ENCODE data around the gene NHERF1.

DNA sequence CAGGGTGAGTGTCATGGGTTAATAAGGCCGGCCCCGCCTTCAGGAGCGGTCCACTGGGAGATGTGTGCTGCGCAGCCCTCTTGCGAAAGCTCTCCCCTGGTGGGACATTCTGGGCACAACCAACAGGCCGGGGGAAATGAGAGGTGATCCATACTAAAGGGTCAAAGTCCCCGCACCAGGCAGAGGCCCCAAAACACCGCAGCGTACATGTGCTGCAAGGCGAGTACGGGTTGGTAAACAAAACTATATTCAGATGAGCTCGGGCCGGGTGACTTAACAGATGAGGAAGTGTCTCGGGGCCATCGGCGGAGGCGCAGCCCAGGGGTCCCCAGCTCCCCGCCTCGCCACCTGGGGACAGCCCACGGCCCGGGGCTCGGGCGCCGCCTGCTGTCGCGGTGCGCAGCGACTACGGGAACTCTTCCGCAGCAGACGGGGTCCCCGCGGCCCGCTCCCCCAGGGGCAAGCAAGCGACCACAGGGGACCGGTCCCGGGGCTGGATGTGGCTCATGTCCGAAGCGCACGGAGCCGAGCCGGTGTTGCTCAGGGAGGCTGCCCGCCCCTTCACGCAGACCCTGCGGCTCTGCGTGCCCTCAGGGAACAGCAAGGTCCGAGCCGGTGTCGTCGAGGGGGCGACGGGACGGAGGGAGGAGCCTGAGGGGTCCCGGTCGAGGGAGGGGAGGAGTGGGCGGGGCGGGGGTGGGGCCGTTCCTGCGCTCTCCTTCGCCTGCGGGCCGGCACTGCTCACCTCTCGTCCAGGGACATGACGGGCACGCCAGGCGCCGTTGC is 11.7 kb upstream of the NHERF1 start, which contains the start of gene RAB37:
- no peak for TF ChIP-seq POLR2AphosphoS5 (IDR thresholded peaks at IDR 0.05)
- TF ChIP-seq, protein P1, sequence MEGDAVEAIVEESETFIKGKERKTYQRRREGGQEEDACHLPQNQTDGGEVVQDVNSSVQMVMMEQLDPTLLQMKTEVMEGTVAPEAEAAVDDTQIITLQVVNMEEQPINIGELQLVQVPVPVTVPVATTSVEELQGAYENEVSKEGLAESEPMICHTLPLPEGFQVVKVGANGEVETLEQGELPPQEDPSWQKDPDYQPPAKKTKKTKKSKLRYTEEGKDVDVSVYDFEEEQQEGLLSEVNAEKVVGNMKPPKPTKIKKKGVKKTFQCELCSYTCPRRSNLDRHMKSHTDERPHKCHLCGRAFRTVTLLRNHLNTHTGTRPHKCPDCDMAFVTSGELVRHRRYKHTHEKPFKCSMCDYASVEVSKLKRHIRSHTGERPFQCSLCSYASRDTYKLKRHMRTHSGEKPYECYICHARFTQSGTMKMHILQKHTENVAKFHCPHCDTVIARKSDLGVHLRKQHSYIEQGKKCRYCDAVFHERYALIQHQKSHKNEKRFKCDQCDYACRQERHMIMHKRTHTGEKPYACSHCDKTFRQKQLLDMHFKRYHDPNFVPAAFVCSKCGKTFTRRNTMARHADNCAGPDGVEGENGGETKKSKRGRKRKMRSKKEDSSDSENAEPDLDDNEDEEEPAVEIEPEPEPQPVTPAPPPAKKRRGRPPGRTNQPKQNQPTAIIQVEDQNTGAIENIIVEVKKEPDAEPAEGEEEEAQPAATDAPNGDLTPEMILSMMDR (IDR thresholded peaks at IDR 0.05): no peak

All from breast epithelium (tissue), 3 donors.